CD4-positive, alpha-beta T cell treated with Interleukin-15 for 4 hours (primary cell): Measurements from ENCODE around the gene NPDC1.

Source experiments
- DNase-seq: peaks from one replicate; pipeline ENCODE4 v3.0.0-alpha.2; 2020; ENCODE audit warnings: low spot score

The NPDC1 gene

DNA sequence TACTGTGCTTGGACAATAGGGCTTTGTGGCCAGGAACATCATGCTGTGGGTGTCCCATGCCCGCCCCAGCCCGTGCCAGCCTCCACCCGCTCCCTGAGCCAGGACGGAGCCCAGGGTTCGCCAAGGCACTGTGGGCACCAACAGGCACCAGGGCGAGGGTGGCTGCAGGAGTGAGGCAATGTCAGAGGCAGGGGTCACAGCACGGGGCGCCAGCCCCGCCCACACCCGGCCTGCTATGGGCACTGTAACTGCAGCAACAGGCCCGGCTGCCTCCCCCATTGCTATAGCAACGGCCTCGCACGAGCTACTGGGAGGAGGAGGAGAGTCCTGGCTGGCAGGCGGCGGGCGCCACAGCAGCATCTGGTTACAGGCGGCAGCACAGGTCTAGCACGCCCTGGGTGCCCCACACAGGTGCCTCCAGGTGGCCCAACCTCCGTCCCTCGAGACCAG is 20.4 kb downstream of the NPDC1 start:
- DNase-seq: no peak

DNA sequence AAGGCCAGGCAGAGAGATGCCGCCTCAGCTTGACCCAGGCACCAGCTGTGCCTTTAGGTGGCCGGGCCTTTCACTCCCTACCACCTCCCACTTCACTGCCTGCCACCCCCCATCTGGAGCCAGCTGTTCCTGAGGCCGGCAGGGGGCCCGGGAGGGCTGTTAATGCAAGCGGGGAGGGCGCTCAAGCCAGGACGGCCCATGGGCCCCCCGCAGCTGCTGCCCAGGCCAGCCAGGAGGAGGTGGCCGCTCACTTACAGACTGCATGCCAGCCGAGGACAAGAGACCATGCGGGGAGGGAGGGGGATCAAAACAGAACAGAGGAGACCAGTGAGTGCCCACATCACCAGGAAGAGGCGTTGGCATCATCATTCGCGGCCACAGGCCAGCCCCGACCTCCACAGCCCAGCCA is 22.4 kb downstream of the NPDC1 start:
- DNase-seq: no peak

DNA sequence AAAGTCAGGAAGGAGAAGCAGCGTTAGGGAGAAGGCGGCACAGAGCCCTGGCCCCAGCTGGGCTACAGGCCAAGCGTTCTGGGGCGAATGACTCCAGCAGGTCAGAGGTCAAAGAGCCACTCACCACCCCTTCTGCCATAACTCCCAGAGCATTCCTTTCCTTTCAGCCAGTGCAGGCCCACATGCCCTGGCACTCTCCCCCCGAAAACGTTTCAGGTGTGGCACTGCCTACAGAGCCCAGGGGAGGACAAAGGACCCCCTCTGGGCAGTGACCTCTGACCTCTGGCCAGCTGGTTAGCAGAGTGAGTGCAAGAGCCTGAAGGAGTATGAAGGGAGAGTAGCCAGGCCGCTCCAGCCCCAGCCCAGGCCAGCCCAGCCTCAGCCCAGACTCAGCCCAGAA is 22.8 kb downstream of the NPDC1 start:
- DNase-seq: no peak

DNA sequence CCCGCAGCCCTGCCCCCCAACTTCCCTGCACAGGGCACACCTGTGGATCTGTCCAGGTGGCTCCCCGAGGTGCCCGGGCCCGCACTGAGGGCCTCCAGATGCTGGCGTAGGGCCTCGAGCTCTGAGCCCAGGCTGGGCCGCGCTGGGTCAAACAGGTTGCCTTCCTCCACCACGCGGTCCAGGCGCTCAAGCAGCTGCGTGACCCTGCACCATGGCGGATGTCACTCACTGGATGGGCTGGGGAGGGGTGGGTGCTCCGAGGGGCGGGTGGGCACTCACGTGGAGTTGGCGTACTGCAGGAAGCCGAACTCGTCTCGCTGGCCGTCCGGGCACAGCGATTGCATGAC is 23.3 kb downstream of the NPDC1 start:
- DNase-seq: no peak

DNA sequence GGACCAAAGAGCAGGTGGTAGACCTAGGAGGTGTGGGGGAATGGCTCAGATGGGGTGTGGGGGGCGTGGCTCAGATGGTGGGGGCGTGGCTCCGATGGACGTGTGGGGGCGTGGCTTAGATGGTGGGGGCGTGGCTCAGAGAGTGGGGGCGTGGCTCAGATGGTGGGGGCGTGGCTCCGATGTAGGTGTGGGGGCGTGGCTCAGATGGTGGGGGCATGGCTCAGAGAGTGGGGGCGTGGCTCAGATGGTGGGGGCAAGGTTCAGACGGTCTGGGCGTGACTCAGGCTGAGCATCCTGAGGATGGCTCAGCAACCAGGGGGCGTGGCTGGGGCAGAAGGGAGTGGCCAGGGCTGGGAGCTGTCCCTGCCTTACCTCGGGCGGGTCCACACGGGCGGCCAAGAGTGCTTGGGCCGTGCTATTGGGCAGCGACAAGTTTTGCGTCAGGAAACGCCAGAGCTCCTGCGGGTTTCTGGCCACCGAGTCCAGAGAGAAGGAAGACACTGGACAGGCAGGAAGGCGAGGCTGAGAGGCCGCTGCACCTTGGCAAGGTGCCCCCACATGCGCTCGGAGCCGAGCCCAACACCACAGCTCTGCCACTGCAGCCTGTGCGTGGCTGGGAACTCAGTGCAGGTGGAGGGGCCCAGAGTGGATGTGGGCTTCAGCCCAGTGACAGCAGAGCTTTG is 23.9 kb downstream of the NPDC1 start:
- peak; percentile 69 for DNase-seq

DNA sequence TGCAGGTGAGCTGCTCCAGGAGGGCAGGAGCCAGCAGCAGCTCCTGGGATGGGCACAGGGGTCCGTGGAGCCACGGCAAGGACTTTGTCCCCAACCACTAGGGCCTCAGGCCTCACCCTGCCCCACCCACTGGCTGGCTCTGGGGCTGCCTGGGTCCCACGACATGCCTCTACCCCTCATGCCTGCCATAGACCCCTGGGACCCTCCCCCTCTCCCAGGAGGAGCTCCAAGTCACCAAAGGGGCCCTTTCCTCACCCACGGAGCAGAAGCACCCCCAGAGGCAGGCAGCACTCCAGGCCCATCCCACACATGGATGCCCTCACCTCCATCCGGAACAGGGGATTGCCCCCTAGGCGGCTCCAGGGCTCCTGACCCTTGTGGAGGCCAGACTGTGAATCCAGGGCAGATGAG is 24.4 kb downstream of the NPDC1 start:
- DNase-seq: no peak

DNA sequence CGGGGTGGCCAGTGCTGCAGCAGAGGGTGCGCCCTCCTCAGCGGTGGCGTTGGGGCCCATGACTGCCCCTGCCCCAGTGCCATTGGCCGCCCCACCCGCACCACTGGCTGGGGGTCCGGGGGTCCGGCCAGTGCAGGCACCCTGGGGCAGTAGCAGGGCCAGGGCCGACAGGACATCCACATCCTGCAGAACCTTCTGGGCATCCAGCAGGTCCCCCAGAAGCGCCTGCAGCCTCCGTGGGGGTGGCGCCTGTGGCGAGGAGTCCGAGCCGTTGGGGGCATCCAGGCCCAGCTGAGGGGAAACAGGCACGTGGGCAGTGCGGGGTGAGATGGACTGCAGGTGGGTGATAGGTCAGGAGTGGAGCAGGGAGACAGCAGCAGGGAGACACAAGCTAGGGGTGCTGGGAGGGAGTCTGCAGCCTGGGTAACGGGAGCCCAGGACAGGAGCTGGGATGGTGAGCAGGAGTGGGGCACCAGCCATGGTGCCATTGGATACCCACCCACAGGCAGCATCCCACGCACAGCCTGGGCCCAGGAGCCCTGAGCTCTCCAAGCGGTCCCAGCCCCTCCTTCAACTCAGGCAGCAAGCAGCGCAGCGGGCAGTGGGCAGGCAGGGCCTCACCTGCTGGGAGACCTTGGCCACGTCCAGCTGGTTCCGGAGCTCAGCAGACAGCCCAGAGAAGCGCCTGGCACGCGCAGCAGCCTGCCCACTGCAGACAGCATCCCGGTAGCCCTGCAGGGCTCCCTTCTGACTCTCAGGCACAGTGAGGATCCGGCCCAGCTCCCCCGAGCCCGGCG is 25.0 kb downstream of the NPDC1 start:
- DNase-seq: no peak

DNA sequence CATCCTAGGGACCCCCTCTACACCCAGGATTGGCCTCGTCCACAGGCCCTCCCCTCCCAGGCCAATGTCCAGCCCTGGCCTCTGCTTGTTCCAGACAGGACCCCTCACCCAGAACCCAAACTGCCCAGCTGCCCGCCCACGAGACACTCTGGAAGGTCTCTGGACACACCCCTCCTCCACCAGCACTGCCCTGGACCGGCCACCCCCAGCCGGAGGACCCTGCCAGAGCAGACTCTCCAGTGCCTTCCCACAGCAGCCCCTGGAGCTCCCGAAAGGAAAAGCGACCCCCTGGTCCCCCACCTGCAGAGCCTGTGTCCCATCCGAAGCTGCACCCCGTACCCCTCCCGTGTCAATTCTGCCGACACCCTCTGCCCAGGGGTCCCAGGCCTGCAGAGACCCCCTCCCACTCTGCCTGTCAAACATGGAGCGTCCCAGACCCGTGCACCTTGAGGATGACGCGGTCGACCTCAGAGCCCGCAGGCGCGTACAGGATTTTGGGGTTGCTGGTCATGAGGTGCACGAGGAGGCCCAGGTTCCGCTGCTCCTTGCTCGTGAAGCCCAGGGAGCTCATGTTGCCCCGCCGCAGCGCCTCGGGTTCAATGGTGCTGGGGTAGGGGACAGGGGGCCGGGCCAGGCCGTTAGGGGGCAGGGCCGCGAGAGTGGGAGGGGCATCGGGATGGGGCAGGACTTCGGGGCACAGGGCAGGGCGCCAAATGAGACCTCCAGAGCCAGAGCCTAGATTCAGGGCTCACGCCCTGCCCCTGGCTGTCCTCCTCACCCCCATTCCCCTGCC is 25.9 kb downstream of the NPDC1 start:
- no peak for DNase-seq

DNA sequence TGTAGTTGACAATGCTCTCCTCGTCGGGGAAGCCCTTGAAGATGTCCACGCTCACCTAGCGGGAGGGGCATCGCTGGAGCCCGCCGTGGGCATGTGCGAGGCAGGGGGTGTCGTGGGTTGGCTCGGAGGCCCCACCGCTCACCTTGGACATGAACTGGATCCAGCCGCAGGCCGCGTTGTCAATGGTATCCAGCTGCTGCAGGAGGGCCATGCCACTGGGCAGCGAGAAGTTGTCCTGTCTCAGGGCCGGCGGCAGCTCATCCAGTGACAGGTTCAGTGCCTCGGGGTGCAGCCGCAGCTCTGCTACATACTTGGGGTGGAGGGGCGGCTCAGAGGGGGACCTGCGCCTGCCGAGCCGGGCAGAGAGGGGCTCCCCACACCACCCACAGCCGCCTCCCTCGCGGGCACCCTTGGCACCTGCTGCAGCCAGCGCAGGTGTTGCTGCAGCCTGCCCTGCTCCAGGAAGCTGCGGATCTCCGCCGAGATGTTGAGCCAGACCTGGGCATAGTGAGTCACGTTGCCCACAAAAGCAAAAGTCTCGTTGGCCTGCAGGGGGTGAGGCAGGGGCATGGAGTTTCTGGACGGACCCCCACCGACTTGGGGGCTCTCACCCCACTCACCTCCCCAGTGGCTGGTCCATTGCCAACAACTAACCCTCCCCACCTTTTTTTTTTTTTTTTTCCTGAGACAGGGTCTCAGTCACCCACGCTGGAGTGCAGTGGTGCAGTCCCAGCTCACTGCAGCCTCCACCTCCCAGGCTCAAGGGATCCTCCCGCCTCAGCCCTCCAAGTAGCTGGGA is 27.0 kb downstream of the NPDC1 start:
- no peak for DNase-seq

DNA sequence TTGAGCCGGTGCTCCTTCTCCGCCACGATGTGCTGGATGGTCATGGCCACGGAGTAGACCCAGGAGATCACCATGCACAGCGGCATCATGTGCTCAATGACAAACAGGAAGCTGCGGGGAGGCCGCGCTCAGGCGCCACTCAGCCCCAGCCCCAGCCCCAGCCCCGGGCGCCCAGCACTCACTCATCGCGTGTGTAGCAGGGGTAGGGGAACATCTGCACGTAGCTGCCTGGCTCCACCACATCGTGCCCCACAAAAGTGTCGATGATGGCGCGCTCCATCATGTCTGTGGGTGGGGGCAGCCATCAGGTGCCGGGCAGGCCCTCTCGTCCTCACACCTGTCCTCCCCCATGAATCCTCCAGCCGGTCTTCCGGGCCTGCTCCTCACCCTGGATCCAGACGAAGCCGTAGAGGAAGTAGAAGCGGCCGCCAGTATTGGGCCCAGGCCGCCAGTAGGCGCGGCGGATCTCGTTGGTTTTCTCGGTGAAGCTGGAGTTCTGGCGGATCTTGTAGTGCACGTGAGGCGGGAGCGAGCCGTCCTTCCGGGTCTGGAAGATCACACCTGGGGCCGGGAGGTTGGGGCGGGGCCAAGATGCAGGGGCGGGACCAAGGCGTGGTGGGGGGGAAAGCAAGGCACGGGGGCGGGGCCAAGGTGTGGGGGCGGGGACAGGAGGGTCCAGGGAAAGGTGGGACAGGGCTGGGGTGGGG is 28.0 kb downstream of the NPDC1 start:
- no peak for DNase-seq

DNA sequence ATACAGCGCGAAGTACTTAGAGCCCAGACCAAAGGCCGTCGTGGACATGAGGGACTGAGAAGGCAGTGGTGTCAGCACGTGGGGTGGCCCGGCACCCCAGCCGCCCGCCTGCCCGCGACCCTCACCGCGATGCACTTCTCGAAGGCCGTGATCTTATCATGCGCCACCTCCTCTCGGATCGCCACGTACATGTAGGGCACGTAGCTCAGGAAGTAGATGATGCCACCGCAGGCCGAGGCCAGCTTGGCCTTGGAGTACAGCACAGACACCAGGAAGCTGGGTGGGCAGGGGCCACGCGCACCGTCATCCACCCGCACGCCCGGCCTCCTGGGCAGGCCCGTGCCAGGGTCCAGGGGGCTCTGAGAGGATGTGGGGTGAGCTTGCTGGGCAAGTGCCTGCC is 28.9 kb downstream of the NPDC1 start:
- DNase-seq: no peak

DNA sequence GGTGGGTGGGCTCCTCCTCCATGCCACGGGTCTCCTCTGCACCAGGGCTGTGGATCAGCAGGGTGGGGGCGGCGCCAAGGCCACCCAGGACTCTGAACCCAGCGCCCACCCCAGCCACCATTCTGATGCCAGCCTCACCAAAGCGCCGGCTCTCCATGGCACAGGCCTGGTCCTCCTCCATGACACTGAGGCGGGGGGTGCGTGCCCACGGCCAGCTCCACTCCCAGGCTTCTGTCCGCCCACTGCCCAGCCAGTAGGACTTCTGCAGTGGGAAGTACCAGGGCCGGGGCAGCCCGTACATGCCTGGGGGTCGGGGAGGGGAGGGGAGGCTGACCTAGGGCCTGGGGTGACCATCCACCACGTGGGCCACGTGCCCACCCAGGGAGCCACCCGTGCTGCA is 29.5 kb downstream of the NPDC1 start:
- DNase-seq: no peak

DNA sequence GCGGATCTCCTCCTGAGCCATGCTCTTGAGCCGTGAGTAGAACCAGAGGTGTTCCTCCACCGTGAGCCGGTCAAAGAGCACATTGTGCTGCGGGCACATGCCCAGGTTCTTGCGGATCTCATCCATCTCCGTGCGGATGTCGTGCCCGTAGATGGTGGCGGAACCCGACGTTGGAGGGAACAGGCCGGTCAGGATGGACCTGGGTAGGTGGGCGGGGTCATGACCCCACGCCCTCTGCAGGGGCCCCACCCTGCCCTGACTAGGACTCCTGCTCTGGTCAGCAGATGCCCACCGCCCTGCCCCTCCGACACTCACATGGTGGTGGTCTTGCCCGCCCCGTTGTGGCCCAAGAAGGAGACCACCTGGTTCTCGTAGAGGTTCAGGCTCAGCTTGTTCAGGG is 30.0 kb downstream of the NPDC1 start:
- no peak for DNase-seq

DNA sequence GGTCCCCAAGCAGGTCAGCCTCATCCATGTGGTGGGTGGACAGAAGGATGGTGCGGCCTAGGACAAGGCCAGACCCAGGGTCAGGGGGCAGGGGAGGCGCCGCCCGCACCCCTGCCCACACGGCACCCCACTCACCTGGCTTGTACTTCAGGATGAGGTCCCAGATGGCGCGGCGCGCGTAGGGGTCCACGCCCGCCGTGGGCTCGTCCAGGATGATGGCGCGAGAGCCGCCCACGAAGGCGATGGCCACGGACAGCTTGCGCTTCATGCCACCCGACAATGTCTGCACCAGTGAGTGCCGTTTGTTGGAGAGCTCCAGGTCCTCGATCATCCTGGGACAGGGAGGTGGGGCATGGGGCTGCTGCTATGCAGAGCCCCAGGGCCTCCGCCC is 30.4 kb downstream of the NPDC1 start:
- DNase-seq: no peak

DNA sequence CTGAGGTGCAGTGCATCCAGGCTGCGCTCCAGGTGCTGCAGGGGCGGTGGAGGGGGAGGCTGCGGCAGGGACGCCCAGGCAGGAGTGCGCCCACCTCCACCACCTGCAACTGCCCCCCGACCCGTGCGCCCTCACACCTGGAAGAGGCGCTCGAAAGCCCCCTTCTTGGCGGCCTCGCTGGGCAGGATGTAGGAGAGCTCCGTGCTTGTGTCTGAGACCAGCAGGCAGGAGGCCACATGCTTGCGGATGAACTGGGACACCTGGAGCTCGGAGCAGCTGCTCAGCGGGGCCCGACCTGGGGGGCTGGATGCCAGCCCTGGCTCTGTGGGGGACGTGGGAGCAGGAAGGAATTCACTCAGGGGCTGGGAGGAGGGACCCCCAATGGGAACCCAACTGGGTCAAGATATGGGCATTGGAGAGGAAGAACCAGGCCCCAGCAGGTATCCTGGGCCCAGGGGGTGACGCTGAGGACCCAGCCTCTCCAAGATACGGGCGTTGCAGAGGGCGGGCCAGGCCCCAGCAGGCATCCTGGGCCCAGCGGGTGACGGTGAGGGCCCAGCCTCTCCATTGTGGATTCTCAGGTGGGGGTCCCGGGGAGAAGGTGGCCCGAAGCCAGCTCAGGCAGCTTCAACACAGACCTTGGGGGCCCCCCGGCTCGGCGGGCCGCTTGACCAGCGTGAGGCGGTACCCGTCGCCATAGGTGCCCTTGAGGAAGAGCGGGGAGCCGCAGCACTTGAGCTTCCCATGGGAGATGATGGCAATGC is 31.0 kb downstream of the NPDC1 start:
- DNase-seq: no peak

DNA sequence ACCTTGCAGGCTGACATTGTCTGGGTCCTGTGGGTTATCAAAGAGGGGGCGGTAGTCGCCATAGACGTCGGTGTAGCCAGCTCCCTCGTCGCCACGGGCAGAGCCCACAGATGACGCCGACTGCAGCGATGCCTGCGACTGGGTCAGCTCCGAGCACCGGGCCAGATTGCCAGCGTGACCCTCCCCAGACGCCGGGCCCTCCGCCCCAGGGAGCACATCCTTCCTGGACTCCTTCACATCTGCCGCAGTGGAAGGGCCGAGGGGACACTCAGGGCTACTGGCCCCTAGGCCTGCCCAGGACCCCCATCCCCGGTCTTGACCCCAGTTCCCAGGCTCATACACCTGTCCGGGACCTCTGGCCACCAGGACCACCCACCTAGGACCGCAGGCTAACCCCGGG is 31.8 kb downstream of the NPDC1 start:
- DNase-seq: no peak

DNA sequence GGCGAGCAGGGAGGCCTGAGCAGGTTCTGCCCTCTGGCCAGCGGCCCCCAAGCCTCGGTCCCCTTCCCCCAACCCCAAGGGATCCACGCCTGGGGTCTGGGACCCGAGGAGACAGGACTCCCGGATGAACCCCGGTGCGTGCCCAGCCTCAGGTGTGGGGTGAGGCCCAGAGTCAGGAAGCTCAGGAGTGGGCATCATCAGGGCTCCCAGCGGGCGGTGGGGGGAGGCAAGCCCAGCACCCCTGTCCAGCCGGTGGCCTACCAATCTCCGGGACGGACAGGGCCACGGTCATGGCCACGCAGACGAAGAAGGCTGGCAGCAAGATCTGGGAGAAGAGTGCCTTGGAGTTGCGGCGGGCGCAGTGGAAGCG is 32.4 kb downstream of the NPDC1 start:
- DNase-seq: no peak

DNA sequence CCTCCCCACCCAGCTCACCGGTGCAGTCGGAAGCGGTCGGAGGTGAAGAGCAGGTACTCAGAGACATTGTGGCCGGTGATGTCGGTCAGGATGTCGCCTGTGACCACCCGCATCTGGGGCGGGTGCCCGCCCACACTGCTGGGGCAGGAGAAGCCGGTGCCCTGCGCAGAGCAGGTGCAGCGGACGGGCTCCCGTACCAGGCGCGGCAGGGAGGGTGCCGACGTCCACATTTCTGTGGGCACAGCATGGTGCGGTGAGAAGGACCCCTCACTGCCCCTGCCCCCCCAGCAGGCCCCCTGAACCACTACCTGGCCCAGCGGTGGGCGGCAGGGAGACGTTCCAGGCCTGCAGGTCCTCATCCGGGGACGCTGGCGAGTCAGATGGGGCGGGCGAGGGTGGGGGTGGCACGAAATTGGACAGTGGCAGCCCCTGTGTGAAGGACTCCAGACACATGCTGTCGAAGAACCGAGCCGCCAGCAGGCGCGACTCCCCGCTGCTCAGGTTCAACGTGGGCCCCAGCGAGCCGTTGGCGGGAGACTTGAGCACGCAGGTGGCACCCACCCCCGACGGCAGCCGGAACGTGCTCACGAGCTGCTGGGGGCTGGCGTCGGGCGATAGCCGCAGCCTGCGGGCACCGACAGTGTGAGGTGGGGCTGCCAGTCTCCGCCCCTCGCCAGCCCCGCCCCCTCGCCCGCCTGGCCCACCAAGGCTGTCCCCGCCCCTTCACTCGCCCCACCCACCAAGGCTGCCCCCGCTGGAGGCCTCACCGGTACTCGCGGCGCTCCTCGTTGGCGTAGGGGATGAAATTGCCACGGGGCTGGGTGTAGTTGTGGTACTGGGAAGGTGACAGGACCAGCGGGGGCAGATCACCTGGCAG is 33.0 kb downstream of the NPDC1 start:
- no peak for DNase-seq

DNA sequence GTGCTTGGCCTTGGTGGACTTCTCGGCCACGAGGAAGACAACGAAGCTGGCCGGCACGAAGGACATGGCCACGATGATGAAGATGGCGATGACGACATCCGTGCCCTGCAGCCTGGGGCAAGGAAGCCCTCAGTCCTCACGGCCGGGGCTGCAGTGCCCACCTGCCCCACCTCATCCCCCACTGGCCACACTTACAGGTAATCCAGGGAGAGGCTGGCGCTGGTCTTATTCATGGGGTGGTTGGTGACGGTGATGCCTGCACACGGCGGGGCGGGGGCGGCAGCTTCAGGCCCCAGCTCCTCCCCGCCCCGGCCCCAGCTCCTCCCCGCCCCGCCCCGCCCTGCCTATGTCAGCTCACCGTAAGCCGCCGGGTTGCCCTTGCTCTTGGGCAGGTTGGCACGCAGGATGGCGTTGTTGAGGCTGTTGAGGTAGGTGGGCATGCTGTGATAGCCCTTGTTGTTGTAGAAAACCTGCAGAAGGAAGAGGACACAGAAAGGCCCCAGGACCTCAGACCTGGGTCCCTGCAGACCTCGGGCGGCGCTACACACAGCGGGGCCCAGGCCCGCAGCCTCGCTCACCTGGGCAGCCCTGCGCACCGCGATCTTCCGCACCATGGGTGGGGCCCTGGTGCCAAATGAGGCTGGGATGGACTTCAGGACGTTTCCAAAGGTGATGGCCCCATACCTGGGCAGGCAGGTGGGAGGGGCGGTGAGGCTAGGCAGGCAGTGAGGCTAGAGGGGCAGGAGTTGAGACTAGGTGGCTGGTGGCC is 33.9 kb downstream of the NPDC1 start:
- no peak for DNase-seq
